Body of pancreas (tissue), 4 donors: ENCODE results near the gene PPP2R5C.

Experiments
- CTCF ChIP-seq, 7 experiments: fragments of 450-650 bp in 4 of 7; fragments of 200-600 bp in 3 of 7; sonication (generic) in 3 of 7; IDR thresholded peaks; one replicate each; pipeline ENCODE4 v1.5.1; 2016 to 2019; ENCODE audit warnings: antibody characterized with exemption in 7 of 7
- POLR2A ChIP-seq, 3 donors: fragments of 450-650 bp; IDR thresholded peaks; one replicate each; pipeline ENCODE4 v1.6.1; 2016; ENCODE audit warnings: antibody characterized with exemption in 3 of 3, mild to moderate bottlenecking in 2 of 3

- TF ChIP-seq CTCF (IDR thresholded peaks at IDR 0.05) (no peak), POLR2A (IDR thresholded peaks at IDR 0.05) (no peak)
Observed at GRCh38 chr14:101875041-101875726, 113.7 kb downstream of the PPP2R5C start.
